ENCODE data around the gene THSD7A. TPM values are rescaled to one million over a fixed set of nuclear protein-coding genes. Genes with fewer than 3 reads are reported as not detected.

Gene THSD7A
- total RNA-seq, 1 donor from 2014 or later: 14.3 TPM

DNA sequence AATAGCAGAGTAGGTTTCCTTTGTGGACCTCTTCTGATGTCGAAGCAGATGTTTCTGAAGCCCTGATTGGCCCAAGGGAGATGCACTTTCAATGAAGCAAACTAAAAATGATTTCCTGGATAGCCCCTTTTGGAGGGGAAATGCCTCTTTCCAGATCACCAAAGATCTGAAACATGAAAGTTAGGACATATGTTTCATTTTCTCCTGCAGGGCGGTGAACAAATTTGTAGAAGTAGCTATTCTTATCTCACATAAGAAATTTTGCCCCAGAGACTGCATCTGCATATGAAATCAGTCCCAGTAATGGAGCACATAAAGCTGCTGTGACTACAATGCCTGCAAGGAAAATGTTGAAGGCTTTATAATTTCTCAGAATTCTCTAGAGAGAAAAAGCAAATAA lies 56.0 kb downstream of the THSD7A start:
- no peak overlapping the region for H3K4me3 Mint-ChIP-seq
- H3K27me3 Mint-ChIP-seq: no peaks in the 10 kb centered on the region
- peaks cover 4% of the 10 kb centered on the region for H3K36me3 Mint-ChIP-seq
- H3K4me1 Mint-ChIP-seq (ENCODE audit: unreplicated experiment): no peaks in the 10 kb centered on the region
- no peak for DNase-seq (ENCODE audit: extremely low spot score, unreplicated experiment)
- peaks cover 20% of the 10 kb centered on the region for H3K9me3 Mint-ChIP-seq
- H3K27ac Mint-ChIP-seq: no peak overlapping the region
- TF ChIP-seq, protein P1, sequence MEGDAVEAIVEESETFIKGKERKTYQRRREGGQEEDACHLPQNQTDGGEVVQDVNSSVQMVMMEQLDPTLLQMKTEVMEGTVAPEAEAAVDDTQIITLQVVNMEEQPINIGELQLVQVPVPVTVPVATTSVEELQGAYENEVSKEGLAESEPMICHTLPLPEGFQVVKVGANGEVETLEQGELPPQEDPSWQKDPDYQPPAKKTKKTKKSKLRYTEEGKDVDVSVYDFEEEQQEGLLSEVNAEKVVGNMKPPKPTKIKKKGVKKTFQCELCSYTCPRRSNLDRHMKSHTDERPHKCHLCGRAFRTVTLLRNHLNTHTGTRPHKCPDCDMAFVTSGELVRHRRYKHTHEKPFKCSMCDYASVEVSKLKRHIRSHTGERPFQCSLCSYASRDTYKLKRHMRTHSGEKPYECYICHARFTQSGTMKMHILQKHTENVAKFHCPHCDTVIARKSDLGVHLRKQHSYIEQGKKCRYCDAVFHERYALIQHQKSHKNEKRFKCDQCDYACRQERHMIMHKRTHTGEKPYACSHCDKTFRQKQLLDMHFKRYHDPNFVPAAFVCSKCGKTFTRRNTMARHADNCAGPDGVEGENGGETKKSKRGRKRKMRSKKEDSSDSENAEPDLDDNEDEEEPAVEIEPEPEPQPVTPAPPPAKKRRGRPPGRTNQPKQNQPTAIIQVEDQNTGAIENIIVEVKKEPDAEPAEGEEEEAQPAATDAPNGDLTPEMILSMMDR (conservative IDR thresholded peaks at IDR 0.05): no peak

DNA sequence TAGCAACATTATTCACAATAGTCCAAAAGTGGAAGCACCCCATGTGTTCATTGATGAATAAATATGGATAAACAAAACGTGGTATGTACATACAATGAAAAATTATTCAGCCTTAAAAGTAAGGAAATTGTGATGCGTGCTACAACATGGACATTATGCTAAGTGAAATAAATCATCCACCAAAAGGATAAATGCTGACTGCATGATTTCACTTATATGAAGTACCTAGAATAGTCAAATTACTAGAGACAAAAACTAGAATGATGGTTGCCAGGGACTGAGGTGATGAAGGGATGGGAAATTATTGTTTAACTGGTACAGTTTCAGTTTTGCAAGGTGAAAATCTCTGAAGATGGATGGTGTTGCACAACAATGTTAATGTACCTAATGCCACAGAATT lies 56.6 kb downstream of the THSD7A start:
- Mint-ChIP-seq H3K4me1 (ENCODE audit: unreplicated experiment) (no peaks in the 10 kb centered on the region), H3K27me3 (no peaks in the 10 kb centered on the region), H3K36me3 (peaks cover 4% of the 10 kb centered on the region), H3K4me3 (no peak overlapping the region), H3K27ac (no peak overlapping the region), H3K9me3 (peaks cover 20% of the 10 kb centered on the region)
- TF ChIP-seq, protein P1 (conservative IDR thresholded peaks at IDR 0.05): no peak
- DNase-seq (ENCODE audit: extremely low spot score, unreplicated experiment): no peak

DNA sequence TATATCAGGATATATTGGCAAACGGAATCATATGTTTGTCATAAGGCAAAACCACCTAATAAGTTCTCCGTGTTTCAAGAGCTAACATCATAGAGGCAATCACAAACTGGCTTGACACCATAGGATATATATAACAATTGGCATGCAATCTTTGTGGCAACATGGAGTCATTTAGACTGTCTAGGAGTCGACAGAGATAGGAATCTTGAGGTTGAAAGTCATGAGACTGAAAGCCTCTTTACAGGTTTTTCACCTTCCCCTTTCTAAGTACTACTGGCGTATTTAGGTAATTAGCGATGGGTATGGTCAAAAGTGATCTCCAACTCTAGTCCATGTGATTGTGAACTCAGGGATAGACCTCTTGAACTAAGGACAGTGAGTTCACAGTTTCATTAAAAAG lies 63.7 kb downstream of the THSD7A start:
- peaks cover 4% of the 10 kb centered on the region for H3K36me3 Mint-ChIP-seq
- DNase-seq (ENCODE audit: extremely low spot score, unreplicated experiment): no peak
- TF ChIP-seq, protein P1 (conservative IDR thresholded peaks at IDR 0.05): no peak
- peaks cover 8% of the 10 kb centered on the region for H3K4me1 Mint-ChIP-seq (ENCODE audit: unreplicated experiment)
- peaks cover 7% of the 10 kb centered on the region for H3K9me3 Mint-ChIP-seq
- no peak overlapping the region for H3K27ac Mint-ChIP-seq
- H3K4me3 Mint-ChIP-seq: no peak overlapping the region
- H3K27me3 Mint-ChIP-seq: no peaks in the 10 kb centered on the region

DNA sequence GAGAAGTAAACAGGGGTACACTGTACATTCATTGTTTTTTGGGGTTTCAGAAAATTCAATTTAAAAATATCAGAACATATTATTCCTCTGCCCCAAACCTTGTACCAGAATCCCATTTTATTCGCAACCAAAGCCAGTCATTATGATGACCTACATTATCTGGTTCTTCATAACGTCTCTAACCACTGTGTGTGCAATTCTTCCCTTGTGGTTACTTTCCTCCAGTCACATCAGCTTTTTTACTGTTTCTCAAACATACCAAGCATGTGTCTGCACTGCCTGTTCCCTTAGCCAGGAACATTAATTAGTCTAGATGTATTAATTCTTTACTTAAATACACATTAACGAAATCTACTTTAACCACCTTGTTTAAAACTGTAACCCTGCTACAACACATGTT lies 64.8 kb downstream of the THSD7A start:
- no peak overlapping the region for H3K4me3 Mint-ChIP-seq
- DNase-seq (ENCODE audit: extremely low spot score, unreplicated experiment): no peak
- no peaks in the 10 kb centered on the region for H3K27me3 Mint-ChIP-seq
- no peaks in the 10 kb centered on the region for H3K9me3 Mint-ChIP-seq
- no peak overlapping the region for H3K27ac Mint-ChIP-seq
- H3K4me1 Mint-ChIP-seq (ENCODE audit: unreplicated experiment): peaks cover 8% of the 10 kb centered on the region
- no peaks in the 10 kb centered on the region for H3K36me3 Mint-ChIP-seq
- TF ChIP-seq, protein P1 (conservative IDR thresholded peaks at IDR 0.05): no peak

DNA sequence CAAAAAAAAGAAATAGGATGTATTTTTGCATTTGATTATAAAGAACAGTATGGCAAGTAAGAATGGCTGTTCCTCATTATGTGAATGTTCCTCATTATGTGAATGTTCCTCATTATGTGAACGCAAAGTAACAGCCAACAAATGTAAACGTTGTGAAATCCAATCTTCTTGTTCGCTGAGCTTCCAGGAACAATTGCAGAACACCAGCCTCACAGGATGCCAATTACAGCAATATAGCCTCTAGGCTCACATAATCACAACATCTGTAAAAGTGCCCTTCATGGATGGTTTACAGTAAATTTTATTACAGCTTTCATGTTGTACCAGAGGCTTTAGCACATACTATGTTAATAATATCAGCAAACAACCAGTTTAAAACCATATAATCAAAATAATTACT lies 71.6 kb downstream of the THSD7A start:
- Mint-ChIP-seq H3K27me3 (no peaks in the 10 kb centered on the region), H3K4me1 (ENCODE audit: unreplicated experiment) (no peaks in the 10 kb centered on the region), H3K9me3 (no peaks in the 10 kb centered on the region), H3K4me3 (no peak overlapping the region), H3K27ac (no peak overlapping the region), H3K36me3 (no peaks in the 10 kb centered on the region)
- no peak for DNase-seq (ENCODE audit: extremely low spot score, unreplicated experiment)
- TF ChIP-seq, protein P1 (conservative IDR thresholded peaks at IDR 0.05): no peak

DNA sequence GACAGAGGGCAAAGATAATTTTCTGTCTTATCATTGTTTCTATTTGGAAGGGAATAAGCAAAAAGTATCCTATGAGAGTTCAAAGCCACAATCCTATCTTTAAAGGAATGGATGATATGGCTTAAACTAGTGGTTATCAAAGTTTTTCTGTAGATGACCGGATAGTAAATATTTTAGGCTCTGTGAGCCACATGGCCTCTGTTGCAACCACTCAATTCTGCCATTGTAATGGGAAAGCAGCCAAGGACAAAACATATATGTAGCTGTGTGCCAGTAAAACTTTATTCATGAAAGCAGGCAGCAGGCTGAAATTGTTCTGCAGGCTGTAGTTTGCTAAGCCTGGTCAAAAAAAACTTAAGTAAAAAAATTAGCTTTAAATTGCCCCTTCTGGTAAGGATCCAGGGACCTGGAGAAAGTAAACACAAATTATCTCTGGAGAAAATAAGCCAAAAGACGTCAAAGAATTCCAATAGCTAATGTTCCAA lies 73.3 kb downstream of the THSD7A start:
- H3K27me3 Mint-ChIP-seq: no peaks in the 10 kb centered on the region
- DNase-seq (ENCODE audit: extremely low spot score, unreplicated experiment): no peak
- TF ChIP-seq, protein P1 (conservative IDR thresholded peaks at IDR 0.05): no peak
- H3K4me1 Mint-ChIP-seq (ENCODE audit: unreplicated experiment): no peaks in the 10 kb centered on the region
- no peak overlapping the region for H3K4me3 Mint-ChIP-seq
- H3K27ac Mint-ChIP-seq: no peak overlapping the region
- H3K36me3 Mint-ChIP-seq: no peaks in the 10 kb centered on the region
- no peaks in the 10 kb centered on the region for H3K9me3 Mint-ChIP-seq

Data from type B pancreatic cell (in vitro differentiated cells).